WTC11 (cell line): ENCODE results near the gene MRGPRX1. TPM values are rescaled to one million over a fixed set of nuclear protein-coding genes. Genes with fewer than 3 reads are reported as not detected.
"Not testable (repeated sequence)": the region's sequence is repeated elsewhere in the genome, so short reads cannot be mapped to it uniquely, and the experiment has no call there.

ENCODE experiments used
- ATAC-seq: fragments of 200-7000 bp; cut with Tn5 transposase; 2 replicates; pipeline ENCODE4 v1.10.0; 2021; ENCODE audit warnings: mild to moderate bottlenecking, moderate library complexity
- CTCF ChIA-PET: fragments of 300-600 bp; sonication (Branson Sonifier 250); formaldehyde crosslinking; loops from one replicate; lab custom pipeline; 2021; ENCODE audit warnings: antibody characterized with exemption; lab: Charles Lee
- POLR2A ChIA-PET: fragments of 350-600 bp; sonication (Branson Sonifier 250); formaldehyde crosslinking; loops from one replicate; lab custom pipeline; 2021; ENCODE audit warnings: antibody characterized with exemption; lab: Charles Lee
- DNase-seq: peaks from one replicate; pipeline ENCODE4 v3.0.0; 2021; ENCODE audit warnings: low spot score
- H3K27ac Mint-ChIP-seq: 2 replicates; pipeline ENCODE4 v1.8.0; 2021; ENCODE audit warnings: mixed read lengths
- H3K27me3 Mint-ChIP-seq: 2 replicates; pipeline ENCODE4 v1.8.0; 2021; ENCODE audit warnings: low read depth, mild to moderate bottlenecking, moderate library complexity, mixed read lengths
- H3K36me3 Mint-ChIP-seq: 2 replicates; pipeline ENCODE4 v1.8.0; 2021; ENCODE audit warnings: mixed read lengths
- H3K4me1 Mint-ChIP-seq: 2 replicates; pipeline ENCODE4 v1.8.0; 2022; ENCODE audit warnings: mixed read lengths
- H3K4me3 Mint-ChIP-seq: 2 replicates; pipeline ENCODE4 v1.8.0; 2021; ENCODE audit warnings: mild to moderate bottlenecking, moderate library complexity, mixed read lengths
- H3K9me3 Mint-ChIP-seq: 2 replicates; pipeline ENCODE4 v1.8.0; 2021; ENCODE audit warnings: mixed read lengths
- ARID4B ChIP-seq: sonication (generic); formaldehyde crosslinking; IDR thresholded peaks from 2 replicates; pipeline ENCODE4 v1.8.0; 2023; ENCODE audit warnings: missing genetic modification reagents, mild to moderate bottlenecking, borderline replicate concordance
- CBFB ChIP-seq: sonication (generic); formaldehyde crosslinking; IDR thresholded peaks from 2 replicates; pipeline ENCODE4 v1.8.1; 2022; ENCODE audit warnings: mild to moderate bottlenecking, low read depth, missing genetic modification reagents
- GRHL2 ChIP-seq: fragments of 250-450 bp; sonication (Bioruptor Pico); IDR thresholded peaks from 2 replicates; pipeline ENCODE4 v1.8.0; 2022; ENCODE audit warnings: mild to moderate bottlenecking, moderate library complexity; ENCODE audit not compliant: insufficient replicate concordance, severe bottlenecking
- GTF2I ChIP-seq: fragments of 250-450 bp; sonication (Bioruptor Pico); conservative IDR thresholded peaks from 2 replicates; pipeline ENCODE4 v1.4.0; 2021; ENCODE audit warnings: mild to moderate bottlenecking
- JAZF1 ChIP-seq: fragments of 250-450 bp; sonication (Bioruptor Pico); IDR thresholded peaks from 2 replicates; pipeline ENCODE4 v1.9.0; 2021; ENCODE audit warnings: moderate library complexity, mild to moderate bottlenecking, inconsistent platforms
- RORB ChIP-seq: fragments of 250-450 bp; sonication (Bioruptor Pico); IDR thresholded peaks from 2 replicates; pipeline ENCODE4 v1.9.0; 2021; ENCODE audit warnings: mild to moderate bottlenecking
- SMAD3 ChIP-seq: sonication (generic); formaldehyde crosslinking; IDR thresholded peaks from 2 replicates; pipeline ENCODE4 v1.8.0; 2022; ENCODE audit warnings: missing genetic modification reagents, mild to moderate bottlenecking, borderline replicate concordance
- ZNF281 ChIP-seq: sonication (generic); formaldehyde crosslinking; IDR thresholded peaks from 2 replicates; pipeline ENCODE4 v1.8.0; 2023; ENCODE audit warnings: mild to moderate bottlenecking, missing genetic modification reagents
- total RNA-seq: library from RNA; stranded (reverse); gene quantifications from 3 replicates; pipeline ENCODE4 v1.2.3, GENCODE V29; 2021
- TF ChIP-seq, protein P1 (sequence below): sonication (generic); formaldehyde crosslinking; IDR thresholded peaks from 2 replicates; pipeline ENCODE4 v1.8.1; 2022; ENCODE audit warnings: mild to moderate bottlenecking, missing genetic modification reagents, moderate library complexity, borderline replicate concordance
- TF ChIP-seq, protein P2 (sequence below): fragments of 200-600 bp; IDR thresholded peaks from 2 replicates; pipeline ENCODE4 v1.8.0; 2022; ENCODE audit warnings: antibody characterized with exemption

MRGPRX1 gene
- total RNA-seq, 1 experiment from 2014 or later: not detected

- TF ChIP-seq ZNF281: no peak
These were observed 26.3 kb downstream of the MRGPRX1 start (continued) for GRCh38 chr11:18912883-18913282.

DNA sequence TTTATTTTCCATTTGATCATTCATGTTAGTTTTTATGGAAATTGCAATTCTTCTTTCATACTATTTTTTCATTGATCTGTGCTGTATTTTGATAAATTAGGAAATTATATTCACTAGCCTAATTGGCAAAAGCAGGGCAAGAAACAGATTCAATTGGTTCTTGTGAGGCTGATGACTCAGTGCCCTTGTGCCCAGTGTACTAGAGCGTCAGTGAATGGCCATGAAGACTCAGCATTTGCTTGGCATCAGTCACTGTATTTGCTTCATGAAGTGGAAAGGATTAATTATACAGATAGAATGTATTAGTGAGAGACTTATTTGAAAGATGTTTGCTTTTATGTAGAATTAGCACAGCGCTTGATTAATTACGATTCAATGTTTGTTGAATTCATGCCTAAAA lies 31.8 kb downstream of the MRGPRX1 start:
- Mint-ChIP-seq H3K27me3 (peaks cover 8% of the 10 kb centered on the region; the same call in 1 of the 2 replicates), H3K36me3 (no peaks in the 10 kb centered on the region), H3K4me1 (peaks cover 4% of the 10 kb centered on the region), H3K9me3 (no peaks in the 10 kb centered on the region), H3K4me3 (no peak overlapping the region), H3K27ac (no peak overlapping the region)
- POLR2A ChIA-PET: interaction anchor here (0.6 to 1.2 kb wide), 2 partner anchors 17 to 562 kb away, joined by 4 to 5 read pairs; no protein-coding TSS in a partner anchor
- ATAC-seq (no peak), DNase-seq (no peak)
- TF ChIP-seq GTF2I (CRISPR knock-in tag) (no peak), CBFB (no peak), JAZF1 (CRISPR knock-in tag) (no peak), ARID4B (CRISPR knock-in tag) (no peak), RORB (CRISPR knock-in tag) (no peak), GRHL2 (CRISPR knock-in tag) (no peak), SMAD3 (no peak)
- TF ChIP-seq, protein P1, sequence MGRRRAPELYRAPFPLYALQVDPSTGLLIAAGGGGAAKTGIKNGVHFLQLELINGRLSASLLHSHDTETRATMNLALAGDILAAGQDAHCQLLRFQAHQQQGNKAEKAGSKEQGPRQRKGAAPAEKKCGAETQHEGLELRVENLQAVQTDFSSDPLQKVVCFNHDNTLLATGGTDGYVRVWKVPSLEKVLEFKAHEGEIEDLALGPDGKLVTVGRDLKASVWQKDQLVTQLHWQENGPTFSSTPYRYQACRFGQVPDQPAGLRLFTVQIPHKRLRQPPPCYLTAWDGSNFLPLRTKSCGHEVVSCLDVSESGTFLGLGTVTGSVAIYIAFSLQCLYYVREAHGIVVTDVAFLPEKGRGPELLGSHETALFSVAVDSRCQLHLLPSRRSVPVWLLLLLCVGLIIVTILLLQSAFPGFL: no peak
- TF ChIP-seq, protein P2, sequence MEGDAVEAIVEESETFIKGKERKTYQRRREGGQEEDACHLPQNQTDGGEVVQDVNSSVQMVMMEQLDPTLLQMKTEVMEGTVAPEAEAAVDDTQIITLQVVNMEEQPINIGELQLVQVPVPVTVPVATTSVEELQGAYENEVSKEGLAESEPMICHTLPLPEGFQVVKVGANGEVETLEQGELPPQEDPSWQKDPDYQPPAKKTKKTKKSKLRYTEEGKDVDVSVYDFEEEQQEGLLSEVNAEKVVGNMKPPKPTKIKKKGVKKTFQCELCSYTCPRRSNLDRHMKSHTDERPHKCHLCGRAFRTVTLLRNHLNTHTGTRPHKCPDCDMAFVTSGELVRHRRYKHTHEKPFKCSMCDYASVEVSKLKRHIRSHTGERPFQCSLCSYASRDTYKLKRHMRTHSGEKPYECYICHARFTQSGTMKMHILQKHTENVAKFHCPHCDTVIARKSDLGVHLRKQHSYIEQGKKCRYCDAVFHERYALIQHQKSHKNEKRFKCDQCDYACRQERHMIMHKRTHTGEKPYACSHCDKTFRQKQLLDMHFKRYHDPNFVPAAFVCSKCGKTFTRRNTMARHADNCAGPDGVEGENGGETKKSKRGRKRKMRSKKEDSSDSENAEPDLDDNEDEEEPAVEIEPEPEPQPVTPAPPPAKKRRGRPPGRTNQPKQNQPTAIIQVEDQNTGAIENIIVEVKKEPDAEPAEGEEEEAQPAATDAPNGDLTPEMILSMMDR: no peak
- CTCF ChIA-PET: no interaction called here

- CTCF ChIA-PET, H3K36me3 Mint-ChIP-seq, ATAC-seq, H3K4me3 Mint-ChIP-seq, H3K27ac Mint-ChIP-seq, POLR2A ChIA-PET, DNase-seq: not testable (repeated sequence)
- Mint-ChIP-seq H3K27me3 (peaks cover 20% of the 10 kb centered on the region), H3K4me1 (peaks cover 20% of the 10 kb centered on the region), H3K9me3 (peaks cover 19% of the 10 kb centered on the region)
These were observed 38.6 kb downstream of the MRGPRX1 start for GRCh38 chr11:18900637-18901036.

DNA sequence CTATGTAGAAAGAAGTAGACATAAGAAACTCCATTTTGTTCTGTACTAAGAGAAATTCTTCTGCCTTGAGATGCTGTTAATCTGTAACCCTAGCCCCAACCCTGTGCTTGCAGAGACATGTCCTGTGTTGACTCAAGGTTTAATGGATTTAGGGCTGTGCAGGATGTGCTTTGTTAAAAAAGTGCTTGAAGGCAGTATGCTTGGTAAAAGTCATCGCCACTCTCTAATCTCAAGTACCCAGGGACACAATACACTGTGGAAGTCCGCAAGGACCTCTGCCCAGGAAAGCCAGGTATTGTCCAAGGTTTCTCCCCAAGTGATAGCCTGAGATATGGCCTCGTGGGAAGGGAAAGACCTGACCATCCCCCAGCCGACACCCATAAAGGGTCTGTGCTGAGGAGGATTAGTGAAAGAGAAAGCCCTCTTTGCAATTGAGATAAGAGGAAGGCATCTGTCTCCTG lies 39.0 kb downstream of the MRGPRX1 start:
- H3K36me3 Mint-ChIP-seq, POLR2A ChIA-PET, H3K27ac Mint-ChIP-seq, CTCF ChIA-PET, ATAC-seq, DNase-seq, H3K4me3 Mint-ChIP-seq: not testable (repeated sequence)
- Mint-ChIP-seq H3K9me3 (peaks cover 22% of the 10 kb centered on the region), H3K27me3 (peaks cover 20% of the 10 kb centered on the region), H3K4me1 (peaks cover 20% of the 10 kb centered on the region)

DNA sequence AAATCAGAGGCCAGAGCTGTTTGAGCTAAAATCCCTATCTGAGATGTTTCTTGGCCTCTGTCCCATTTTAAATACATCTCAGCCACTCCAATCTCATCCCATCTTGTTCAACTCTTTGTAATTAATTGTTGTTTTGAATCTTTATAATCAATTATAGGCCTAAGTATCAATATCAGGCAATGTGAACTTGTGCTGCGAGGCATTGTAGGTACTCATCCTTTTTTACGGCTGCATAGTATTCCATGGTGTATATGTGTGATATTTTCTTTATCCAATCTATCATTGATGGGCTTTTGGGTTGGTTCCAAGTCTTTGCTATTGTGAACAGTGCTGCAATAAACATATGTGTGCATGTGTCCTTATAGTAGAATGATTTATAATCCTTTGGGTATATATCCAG lies 47.5 kb downstream of the MRGPRX1 start:
- ATAC-seq, H3K4me1 Mint-ChIP-seq, H3K27ac Mint-ChIP-seq, CTCF ChIA-PET, DNase-seq, H3K36me3 Mint-ChIP-seq, H3K4me3 Mint-ChIP-seq, POLR2A ChIA-PET: not testable (repeated sequence)
- H3K9me3 Mint-ChIP-seq: peaks cover 32% of the 10 kb centered on the region
- peaks cover 46% of the 10 kb centered on the region for H3K27me3 Mint-ChIP-seq
